HG03575 (cell line): Measurements from ENCODE around the gene CETP.

Source experiments
- ATAC-seq: cut with Tn5 transposase; IDR thresholded peaks from one replicate; pipeline ENCODE4 v1.9.1; 2021; ENCODE audit not compliant: unreplicated experiment, insufficient number of reproducible peaks, low FRiP score; ENCODE audit errors: extremely low read depth

The CETP gene

DNA sequence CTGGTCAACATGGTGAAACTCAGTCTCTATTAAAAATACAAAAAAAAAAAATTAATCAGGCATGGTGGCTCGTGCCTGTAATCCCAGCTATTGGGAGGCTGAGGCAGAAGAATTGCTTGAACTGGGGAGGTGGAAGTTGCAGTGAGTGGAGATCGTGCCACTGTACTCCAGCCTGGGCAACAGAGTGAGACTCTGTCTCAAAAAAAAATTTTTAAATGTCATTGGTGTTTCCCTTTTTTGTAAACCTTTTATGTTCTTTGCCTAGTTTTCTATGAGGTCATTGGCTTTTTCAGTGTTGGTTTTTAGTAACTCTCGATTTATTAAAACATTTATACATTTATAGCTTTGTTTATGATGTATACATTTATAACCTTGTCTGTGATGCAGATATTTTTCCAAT is 45.8 kb downstream of the CETP start:
- no peak for ATAC-seq

- no peak for ATAC-seq
Measured at GRCh38 chr16:57008440-57008839, 46.7 kb downstream of the CETP start.

DNA sequence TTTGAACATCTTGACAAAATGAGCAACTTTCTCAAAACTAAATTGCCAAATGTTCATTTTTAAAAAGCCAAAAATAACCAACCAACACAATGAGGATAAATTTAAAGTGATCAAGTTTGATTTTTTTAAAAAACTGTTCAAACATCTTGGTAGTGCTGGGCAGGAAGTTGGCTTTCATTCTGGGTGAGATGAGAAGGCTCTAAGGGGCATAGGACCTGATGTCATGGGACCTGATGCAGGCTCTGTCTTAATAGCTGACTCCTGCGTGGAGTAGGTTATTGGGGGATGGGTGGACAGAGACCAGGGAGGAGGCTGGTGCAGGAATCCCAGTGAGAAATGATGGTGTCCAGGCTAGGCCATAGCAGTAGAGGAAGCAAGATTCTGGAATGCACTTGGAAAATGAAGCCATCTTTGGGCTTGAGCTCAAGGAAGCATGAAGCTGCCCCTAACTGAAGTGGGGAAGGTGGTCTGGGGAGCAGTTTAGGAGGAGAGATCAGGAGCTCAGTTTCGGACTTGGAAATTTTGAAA is 48.0 kb downstream of the CETP start:
- ATAC-seq: no peak

- ATAC-seq: no peak
Measured at GRCh38 chr16:57012353-57012752, 50.6 kb downstream of the CETP start.

- no peak for ATAC-seq
Measured at GRCh38 chr16:57013229-57013628, 51.5 kb downstream of the CETP start.

- ATAC-seq: no peak
Measured at GRCh38 chr16:57013902-57014301, 52.2 kb downstream of the CETP start.

- no peak for ATAC-seq
Measured at GRCh38 chr16:57016301-57016700, 54.6 kb downstream of the CETP start.

DNA sequence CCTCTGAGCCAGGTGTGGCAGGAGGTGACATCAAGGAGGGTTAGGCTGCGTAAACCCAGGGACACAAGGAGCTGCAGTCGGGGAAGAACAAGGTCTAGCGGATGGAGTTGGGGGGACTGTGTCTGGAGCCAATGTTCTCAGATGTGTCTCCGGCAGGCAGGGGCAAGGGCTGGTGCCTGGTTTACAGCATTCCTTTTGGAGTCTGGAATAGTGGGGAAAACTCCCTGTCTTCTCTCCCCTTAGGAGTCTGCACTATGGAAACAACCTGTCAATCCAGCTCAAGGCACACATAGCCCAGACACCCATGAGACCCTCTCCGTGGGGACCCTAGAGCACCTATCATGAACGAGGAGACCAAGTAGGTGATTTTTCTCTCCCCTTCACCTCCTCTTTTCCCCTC is 55.1 kb downstream of the CETP start:
- ATAC-seq: no peak

DNA sequence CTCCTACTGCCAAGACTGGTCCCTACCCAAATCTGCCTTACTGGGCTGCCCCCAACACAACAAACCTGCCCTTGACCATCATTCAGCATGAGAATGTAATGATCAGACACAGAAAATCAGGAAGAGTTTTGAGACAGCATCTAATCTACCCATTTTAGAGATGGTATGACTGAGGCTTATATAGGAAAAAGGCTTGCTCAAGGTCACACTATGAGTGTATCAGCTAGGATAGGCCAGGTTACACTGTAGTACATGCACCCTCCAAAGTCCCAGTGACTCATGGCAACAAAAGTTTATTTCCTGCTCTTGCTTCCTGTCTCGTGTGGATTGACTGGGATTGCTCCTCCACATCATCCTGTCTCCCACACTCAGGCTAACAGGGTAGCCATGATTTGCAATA is 55.5 kb downstream of the CETP start:
- ATAC-seq: no peak

DNA sequence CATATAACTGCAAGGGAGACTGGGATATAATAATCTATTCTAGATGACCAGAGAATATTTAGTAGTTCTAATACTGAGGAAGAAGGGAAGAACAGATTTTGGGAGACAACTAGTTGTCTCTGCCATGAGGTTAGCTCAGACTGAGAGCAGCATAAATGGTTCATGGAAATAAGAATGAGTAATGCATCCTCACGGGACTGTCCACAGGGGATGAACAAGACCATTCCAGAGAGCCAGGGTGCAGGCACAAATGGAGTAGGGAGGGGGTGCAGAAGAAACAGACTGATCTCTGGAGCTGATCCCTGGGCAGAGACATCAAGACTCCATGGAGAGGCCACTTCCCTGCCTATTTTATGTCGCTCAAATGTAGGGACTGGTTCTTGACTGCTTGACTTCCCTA is 58.0 kb downstream of the CETP start:
- no peak for ATAC-seq

- ATAC-seq: no peak
Measured at GRCh38 chr16:57020651-57021050, 58.9 kb downstream of the CETP start.

DNA sequence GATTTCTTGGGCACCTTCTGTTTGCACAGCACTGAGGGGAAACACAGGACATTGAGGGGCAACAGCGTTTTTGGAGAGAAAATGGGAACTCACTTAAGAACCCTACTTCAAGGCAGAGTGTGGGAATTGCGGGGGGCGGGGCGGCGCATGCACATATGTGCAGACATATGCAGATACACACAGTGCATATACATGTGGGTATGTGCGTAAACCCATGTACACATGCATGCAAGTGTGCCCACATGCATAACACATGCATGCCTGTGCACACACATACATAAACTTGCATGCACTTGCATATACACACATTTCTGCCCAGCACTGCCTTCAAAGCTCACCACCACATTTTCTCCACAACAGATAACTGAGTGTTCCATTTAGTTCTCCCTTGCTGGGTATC is 60.0 kb downstream of the CETP start:
- no peak for ATAC-seq

DNA sequence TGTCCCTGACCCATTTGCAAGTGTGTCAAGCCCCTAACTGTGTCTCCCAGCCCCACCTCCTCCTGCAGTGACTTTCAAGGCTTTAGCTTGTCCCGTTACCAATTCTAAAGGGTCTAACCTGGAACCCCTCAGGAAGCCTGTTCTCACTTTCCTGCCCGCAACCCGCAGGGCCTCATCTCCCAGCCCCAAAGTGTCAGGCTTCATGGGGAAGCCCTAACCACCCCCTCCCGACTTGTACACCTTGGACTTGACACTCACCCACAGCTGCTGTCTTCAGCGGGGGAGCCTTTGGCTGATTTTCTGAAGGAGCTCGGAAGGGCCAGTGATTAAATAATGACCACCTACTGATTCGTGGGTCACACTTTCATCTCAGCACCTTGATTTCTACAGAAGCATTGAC is 60.7 kb downstream of the CETP start:
- ATAC-seq: no peak

DNA sequence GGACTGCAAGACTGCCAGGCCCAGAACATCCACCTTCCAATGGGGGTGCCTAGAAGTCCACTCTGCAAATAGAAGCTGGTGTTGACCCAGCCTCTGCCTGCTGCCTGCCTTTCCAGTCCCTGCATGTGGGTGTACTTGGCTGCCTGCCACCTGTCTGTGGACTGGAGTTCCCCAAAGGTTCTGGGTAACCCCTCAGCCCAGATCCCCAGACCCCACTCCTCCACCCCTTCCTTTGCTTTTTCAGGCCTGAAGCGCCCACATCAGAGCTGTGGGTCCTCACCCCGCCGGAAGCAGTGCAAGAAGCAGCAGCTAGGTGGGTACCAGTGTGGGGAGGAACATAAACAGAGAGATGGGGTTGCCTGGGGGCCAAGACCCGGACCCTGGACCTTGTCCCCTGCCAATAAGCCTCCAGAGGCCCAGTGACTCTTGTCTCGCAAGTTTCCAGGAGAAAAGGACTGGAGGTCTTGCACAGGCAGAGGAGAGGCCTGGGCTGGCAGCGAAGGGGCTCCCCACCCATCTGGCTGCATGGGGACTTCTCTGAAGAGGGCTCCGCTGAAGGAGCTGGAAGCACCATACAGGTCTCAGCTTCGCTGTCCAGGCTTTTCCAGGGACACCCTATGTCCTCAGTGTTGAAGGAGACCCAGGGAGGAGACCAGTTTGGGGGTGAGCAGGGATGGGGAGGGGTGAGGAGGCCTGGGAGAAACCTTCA is 61.9 kb downstream of the CETP start:
- no peak for ATAC-seq

GRCh38 chr16:57024894-57025680 is 63.3 kb downstream of the CETP start:
- ATAC-seq: no peak

- ATAC-seq: no peak
Measured at GRCh38 chr16:57025941-57026777, 64.4 kb downstream of the CETP start.

GRCh38 chr16:57026778-57027062 is 65.0 kb downstream of the CETP start:
- no peak for ATAC-seq

DNA sequence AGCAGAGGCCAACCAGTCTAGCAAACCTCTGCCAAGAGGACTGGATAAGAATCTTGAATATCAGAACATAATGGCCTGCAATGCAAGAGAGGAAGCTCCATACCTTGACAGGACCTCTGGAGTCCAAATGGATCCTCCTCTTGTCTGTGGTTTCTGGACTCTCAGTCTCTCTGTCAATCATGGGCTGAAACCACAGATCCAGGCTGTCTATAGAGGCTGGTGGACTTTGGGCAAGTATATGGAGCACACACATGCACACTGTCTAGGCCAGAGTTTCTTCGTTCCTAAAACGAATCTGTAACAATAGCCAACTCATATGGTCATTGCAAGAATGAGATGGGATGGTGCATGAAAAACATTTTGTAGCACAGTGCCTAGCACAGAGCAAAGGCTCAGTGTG is 65.3 kb downstream of the CETP start:
- ATAC-seq: no peak

- ATAC-seq: no peak
Measured at GRCh38 chr16:57028086-57028485, 66.3 kb downstream of the CETP start.
